RCC 7860 (cell line): Measurements from ENCODE around the gene HOXB3.

Experiments
- DNase-seq: peaks from one replicate; pipeline ENCODE4 v3.0.0-alpha.2; 2015; ENCODE audit warnings: low spot score
- FAIRE-seq: peaks from 2 replicates; lab custom pipeline; 2012; peaks lifted over from hg19 to GRCh38; lab: Jason Lieb, UNC

Gene HOXB3

GRCh38 chr17:48600244-48601098 lies 10.4 kb upstream of the HOXB3 start:
- DNase-seq (no peak), FAIRE-seq (no peak)

DNA sequence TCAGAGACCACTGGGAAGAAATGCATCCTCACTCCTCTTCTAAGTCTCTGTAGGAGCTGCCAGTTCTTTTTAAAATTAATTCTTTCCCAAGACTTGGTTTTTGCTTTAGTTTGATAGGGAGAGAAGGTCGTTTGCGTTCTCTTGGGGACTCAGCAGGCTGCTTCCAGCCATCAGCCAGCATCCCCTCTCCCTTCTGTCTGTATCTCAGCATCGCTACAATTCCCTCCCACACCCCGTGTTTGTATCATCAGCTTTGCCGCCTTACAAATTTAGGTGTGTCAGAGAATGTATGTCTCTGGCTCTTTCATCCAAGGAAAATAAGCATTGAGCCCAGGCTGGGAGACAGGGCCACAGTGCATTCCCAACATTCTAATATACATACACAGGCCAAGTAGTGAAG lies 9.3 kb upstream of the HOXB3 start:
- no peak for FAIRE-seq
- no peak for DNase-seq

DNA sequence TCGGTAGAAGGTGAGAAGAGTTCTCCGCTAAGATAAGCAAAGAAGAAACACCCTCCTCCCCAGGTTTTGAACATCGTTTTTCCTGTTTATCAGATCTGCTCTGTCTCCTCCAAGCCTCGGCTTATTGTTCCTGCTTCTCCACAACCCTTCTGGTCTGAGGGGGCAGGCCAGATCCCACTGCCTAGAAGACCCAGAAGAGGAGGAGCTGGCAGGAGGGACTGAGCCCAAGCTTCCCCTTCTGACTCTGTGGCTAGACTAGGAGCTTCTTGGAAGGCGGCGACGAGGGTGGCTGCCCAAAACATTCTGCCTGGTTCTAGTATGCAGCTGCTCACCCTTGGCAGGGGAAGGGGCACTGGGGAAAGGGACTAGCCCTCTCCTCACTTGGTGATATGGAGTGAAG lies 8.7 kb upstream of the HOXB3 start:
- DNase-seq: no peak
- FAIRE-seq: no peak

- FAIRE-seq (peak; percentile 37), DNase-seq (peak; percentile 69)
Measured at GRCh38 chr17:48597778-48598631, 8.0 kb upstream of the HOXB3 start.

DNA sequence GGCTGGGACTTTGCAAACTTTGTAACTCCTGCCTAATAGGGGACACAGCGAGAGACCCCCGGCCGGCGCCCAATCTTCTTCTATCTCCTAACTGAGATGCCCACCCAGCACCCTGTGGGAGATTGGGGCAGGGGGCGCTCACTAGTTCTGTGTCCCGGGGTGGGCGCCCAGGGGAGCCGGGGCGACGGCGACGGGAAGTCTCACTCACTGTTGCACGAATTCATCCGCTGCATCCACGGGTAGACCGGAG lies 7.4 kb upstream of the HOXB3 start:
- no peak for FAIRE-seq
- no peak for DNase-seq

GRCh38 chr17:48596735-48597527 lies 6.9 kb upstream of the HOXB3 start:
- DNase-seq (no peak), FAIRE-seq (no peak)

- DNase-seq: no peak
- no peak for FAIRE-seq
Measured at GRCh38 chr17:48596000-48596734, 6.1 kb upstream of the HOXB3 start.

DNA sequence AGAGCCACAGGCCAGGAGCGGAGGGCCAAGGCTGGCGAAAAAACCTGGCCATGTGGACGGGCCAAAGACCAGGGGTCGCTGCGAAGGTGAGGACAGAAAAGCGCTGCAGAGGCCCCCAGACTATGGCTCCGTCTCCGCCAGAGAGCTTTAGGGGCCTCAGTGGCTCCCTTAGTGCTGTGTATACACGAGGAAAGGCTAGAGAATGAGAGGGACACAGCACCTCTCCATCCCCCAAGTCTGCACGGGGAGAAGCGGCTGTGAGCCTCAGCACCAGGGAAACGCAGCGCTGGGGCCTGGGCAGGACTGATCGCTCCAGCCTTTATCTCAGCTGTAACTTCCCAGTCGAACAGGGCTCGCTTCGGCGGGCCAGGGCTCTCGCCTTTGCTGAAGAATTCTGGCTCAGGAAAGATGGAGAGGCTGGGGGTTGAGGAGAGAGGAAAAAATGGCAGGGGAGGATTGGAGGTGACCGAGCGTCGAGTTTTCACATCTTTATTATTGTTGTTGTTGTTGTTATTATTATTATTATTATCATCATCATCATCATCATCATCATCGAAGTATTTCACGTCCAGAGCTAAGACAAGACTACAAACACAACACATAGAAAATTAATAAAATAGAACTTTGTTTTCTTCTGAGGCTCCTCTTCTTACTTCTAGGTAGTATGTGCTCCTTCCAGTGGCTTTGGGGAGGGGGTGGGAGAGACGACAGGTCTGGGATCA lies 5.4 kb upstream of the HOXB3 start:
- FAIRE-seq (no peak), DNase-seq (no peak)

- DNase-seq (no peak), FAIRE-seq (no peak)
Measured at GRCh38 chr17:48594538-48595277, 4.7 kb upstream of the HOXB3 start.

DNA sequence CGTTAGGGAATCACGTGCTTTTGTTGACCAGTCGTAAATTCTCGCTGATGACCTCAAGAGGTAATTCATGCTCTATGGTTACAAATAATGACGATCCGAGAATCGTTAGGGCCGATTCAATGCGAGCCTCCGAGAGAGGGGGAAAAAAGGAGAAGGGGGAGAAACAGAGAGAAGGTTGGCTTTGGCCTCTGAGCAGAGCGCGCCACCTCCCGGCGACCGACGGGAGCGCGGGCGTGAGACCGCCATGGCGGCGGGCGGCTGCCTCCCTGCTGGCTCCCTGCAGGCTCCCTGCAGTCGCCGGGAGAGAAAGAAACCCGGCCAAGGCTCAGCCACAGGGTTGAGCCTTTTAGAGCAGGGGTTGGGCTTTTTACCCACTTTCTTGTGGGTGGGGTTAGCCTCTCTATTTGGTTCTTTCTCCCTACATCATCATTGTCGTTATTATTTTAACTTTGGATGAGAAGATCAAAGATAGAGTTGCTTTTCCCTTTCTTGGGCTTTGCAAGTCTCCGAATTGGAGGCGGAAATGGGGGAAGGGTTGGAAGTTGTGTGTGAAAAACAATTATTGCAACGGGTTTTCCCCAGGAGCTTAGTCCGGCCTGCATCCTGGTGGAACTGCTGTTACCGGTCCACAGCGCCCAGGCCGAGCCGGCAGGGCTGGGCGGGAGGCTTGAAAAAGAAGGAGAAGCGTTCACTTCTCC lies 3.9 kb upstream of the HOXB3 start:
- FAIRE-seq (peak; percentile 2), DNase-seq (peak; percentile 68)

GRCh38 chr17:48593126-48593829 lies 3.2 kb upstream of the HOXB3 start, which contains the start of gene HOXB5:
TSS of gene HOXB5 (minus strand) at chr17:48593779. CDS start at chr17:48593682, 97 bp downstream.
- DNase-seq (no peak), FAIRE-seq (no peak)

- no peak for FAIRE-seq
- DNase-seq: no peak
Measured at GRCh38 chr17:48592577-48592976, 2.5 kb upstream of the HOXB3 start.

DNA sequence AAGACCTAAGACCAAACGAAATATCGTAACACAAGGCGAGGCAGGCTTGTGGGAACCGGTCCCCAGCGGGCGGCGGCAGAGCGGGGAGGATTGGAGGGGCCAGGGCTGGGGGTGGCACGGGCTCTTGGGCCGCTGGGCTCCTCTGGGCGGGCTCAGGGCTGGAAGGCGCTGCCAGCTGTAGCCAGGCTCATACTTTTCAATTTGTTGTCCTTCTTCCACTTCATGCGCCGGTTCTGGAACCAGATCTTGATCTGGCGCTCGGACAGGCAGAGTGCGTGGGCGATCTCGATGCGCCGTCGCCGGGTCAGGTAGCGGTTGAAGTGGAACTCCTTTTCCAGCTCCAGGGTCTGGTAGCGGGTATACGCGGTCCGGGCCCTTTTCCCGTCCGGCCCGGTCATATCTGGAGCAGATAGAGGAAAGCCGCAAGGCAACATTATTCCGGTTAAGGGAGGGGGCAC lies 2.0 kb upstream of the HOXB3 start:
- DNase-seq (no peak), FAIRE-seq (no peak)

- FAIRE-seq: no peak
- DNase-seq: no peak
Measured at GRCh38 chr17:48591255-48592056, 1.4 kb upstream of the HOXB3 start.

DNA sequence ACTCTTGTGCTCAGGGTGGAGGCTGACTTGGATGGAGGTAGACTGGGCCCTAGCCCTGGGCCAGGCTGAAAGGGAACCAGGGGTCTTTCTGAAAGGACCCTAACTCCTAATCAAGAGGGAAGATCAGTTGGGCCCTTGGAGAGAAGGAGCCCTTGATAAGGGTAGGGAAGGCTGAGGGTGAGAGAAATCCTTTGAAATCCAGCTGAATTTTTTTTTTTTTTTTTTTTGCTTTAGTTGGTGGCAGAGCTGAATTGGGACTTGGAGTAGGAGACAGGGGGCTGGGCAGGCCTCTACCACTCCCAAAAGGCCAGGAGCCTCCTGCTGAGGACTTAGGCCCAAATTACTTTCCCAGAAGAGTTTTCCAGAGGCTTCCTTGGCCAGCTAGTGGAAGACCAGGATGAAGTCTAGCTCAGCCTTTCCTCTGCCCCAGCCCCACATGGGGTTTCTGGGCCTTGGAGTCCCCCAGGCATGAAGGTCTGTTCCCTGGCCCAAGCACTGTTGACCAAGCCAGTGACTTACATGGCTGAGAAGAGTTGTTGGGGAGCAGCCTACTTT lies 643 bp upstream of the HOXB3 start:
- DNase-seq (no peak), FAIRE-seq (no peak)

DNA sequence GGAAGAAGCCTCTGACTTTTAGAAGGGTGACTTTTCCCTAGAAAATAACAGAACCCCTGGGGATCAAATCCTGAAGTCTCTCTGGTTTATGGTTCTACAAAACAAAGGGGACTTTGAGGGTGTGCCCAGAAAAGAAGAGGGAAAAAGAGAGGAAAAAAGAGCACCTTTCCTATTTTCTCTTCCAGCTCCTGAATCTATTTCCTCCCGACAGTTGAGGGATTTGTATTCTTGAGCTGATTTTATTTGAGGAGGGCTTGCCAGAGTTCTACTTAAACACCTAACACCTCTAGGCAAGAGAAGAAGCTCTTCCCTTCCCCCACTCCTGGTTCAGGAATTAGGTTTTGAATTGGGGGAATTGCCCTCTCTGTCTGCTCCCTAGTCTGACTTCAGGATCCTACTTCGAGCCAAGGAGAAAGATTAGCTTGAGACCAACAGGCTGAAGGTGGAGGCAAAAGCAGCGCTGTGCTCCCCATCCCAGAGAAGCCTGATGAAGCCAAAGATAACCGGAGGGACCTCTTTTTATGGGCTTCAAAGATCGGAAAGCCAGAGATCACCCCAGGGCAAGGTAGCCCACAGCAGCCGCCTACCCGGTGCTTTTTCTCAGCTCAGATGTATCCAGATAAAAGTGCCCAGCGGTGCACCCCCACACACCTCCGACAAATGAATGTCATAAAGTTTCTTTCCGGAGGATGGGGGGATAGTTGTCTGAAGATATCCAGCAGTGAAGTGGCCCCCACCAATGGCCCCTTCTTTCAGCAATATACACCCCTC lies 796 bp downstream of the HOXB3 start:
- DNase-seq (no peak), FAIRE-seq (no peak)
